GM12878 (cell line): ENCODE results near the gene ZNF385D. TPM values are rescaled to one million over a fixed set of nuclear protein-coding genes. Genes with fewer than 3 reads are reported as not detected.

Source experiments
- ATAC-seq: fragments of 200-7000 bp; cut with Tn5 transposase; 3 replicates; pipeline ENCODE4 v1.9.1; 2020; ENCODE audit warnings: mild to moderate bottlenecking, moderate library complexity
- BruUV-seq: library from RNA; stranded (reverse); fragments of 400-500 nt; replicated peaks from 2 replicates; lab custom pipeline; 2021; lab: Mats Ljungman, UMichigan
- CTCF ChIA-PET: fragments of 300-600 bp; sonication (Branson Sonifier 250); formaldehyde crosslinking; extraction: SDS; loops from one replicate; lab custom pipeline; 2021; ENCODE audit warnings: inconsistent platforms; lab: Yijun Ruan, JAX
- POLR2A ChIA-PET: fragments of 350-600 bp; formaldehyde crosslinking; extraction: SDS; loops from one replicate; lab custom pipeline; 2021; ENCODE audit warnings: inconsistent platforms; lab: Charles Lee
- RAD21 ChIA-PET: fragments of 300-600 bp; sonication (Branson Sonifier 250); formaldehyde crosslinking; loops from one replicate; lab custom pipeline; 2023; ENCODE audit warnings: antibody characterized with exemption; ENCODE audit not compliant: unreplicated experiment; lab: Charles Lee
- SMC1A ChIA-PET: fragments of 300-600 bp; sonication (Branson Sonifier 250); formaldehyde crosslinking; loops from one replicate; lab custom pipeline; 2023; ENCODE audit not compliant: unreplicated experiment, uncharacterized antibody; lab: Charles Lee
- DNase-seq: peaks from one replicate; pipeline ENCODE4 v3.0.0-alpha.2; 2011; ENCODE audit warnings: low read depth, low spot score
- FAIRE-seq: peaks from 3 replicates; lab custom pipeline; 2011; peaks lifted over from hg19 to GRCh38; lab: Jason Lieb, UNC
- H2AFZ ChIP-seq: 2 replicates; pipeline ENCODE4 v1.6.0; 2011; ENCODE audit warnings: low read depth, low read length, control low read depth; ENCODE audit not compliant: control insufficient read depth
- H3K27ac ChIP-seq: 2 replicates; pipeline ENCODE4 v1.5.1; 2011; ENCODE audit warnings: control low read depth; ENCODE audit not compliant: control insufficient read depth, insufficient read depth
- H3K27me3 ChIP-seq, 2 experiments: replicated peaks in 1 of 2; 2 replicates each; pipeline versions ENCODE4 v1.6.0 to v1.6.1; 2011; ENCODE audit warnings: low read length in 1 of 2; ENCODE audit not compliant: control insufficient read depth in 2 of 2, insufficient read depth in 2 of 2
- H3K36me3 ChIP-seq, 2 experiments: 2 replicates each; pipeline ENCODE4 v1.5.1; 2011; ENCODE audit warnings: low read length in 1 of 2; ENCODE audit not compliant: control insufficient read depth in 2 of 2, insufficient read depth in 2 of 2
- H3K4me1 ChIP-seq: 2 replicates; pipeline ENCODE4 v1.6.1; 2011; ENCODE audit warnings: mild to moderate bottlenecking, low read length, moderate library complexity, mixed read lengths; ENCODE audit not compliant: control insufficient read depth, insufficient read depth
- H3K4me2 ChIP-seq: 2 replicates; pipeline ENCODE4 v1.6.0; 2011; ENCODE audit warnings: control low read depth; ENCODE audit not compliant: control insufficient read depth, insufficient read depth
- H3K4me3 ChIP-seq: fragments of 200-600 bp; sonication (generic); 2 replicates; pipeline ENCODE4 v1.5.1; 2016
- H3K79me2 ChIP-seq: 2 replicates; pipeline ENCODE4 v1.6.0; 2011; ENCODE audit warnings: low read length; ENCODE audit not compliant: control insufficient read depth, insufficient read depth
- H3K9ac ChIP-seq: 2 replicates; pipeline ENCODE4 v1.8.0; 2011; ENCODE audit warnings: low read length, control low read depth, mixed read lengths; ENCODE audit not compliant: control insufficient read depth, insufficient read depth
- H3K9me3 ChIP-seq: replicated peaks from 3 replicates; pipeline ENCODE4 v1.5.1; 2011; ENCODE audit warnings: mild to moderate bottlenecking, low read length; ENCODE audit not compliant: control insufficient read depth, insufficient read depth
- H4K20me1 ChIP-seq: 2 replicates; pipeline ENCODE4 v1.6.0; 2011; ENCODE audit not compliant: control insufficient read depth, insufficient read depth
- CEBPB ChIP-seq, 2 experiments: fragments of 150-350 bp in 1 of 2; IDR thresholded peaks; 2 replicates each; pipeline ENCODE4 v1.6.1; 2012 to 2014; ENCODE audit warnings: low read depth in 2 of 2, low read length in 2 of 2, borderline replicate concordance in 1 of 2, inconsistent platforms in 1 of 2
- CUX1 ChIP-seq: IDR thresholded peaks from 2 replicates; pipeline ENCODE4 v1.6.1; 2012; ENCODE audit warnings: improper control_type of control experiment, low read depth, low read length; ENCODE audit not compliant: insufficient replicate concordance
- GABPA ChIP-seq: IDR thresholded peaks from 2 replicates; pipeline ENCODE4 v1.6.1; 2014; ENCODE audit warnings: antibody characterized with exemption, low read depth, mild to moderate bottlenecking, inconsistent platforms
- PAX8 ChIP-seq: fragments of 450-650 bp; IDR thresholded peaks from 2 replicates; pipeline ENCODE4 v1.6.1; 2017; ENCODE audit warnings: mild to moderate bottlenecking, moderate library complexity
- POU2F2 ChIP-seq: IDR thresholded peaks from 3 replicates; pipeline ENCODE4 v1.6.1; 2011; ENCODE audit warnings: low read depth, mild to moderate bottlenecking, low read length, borderline replicate concordance
- ZNF274 ChIP-seq: IDR thresholded peaks from one replicate; pipeline ENCODE4 v1.8.0; 2011; ENCODE audit not compliant: insufficient read length, insufficient read depth
- ZSCAN29 ChIP-seq: fragments of 450-650 bp; IDR thresholded peaks from 2 replicates; pipeline ENCODE4 v1.6.1; 2017; ENCODE audit warnings: mild to moderate bottlenecking, moderate library complexity
- WGBS: methylation state at CpG from one replicate; pipeline ENCODE4 v1.1.6; 2016; ENCODE audit warnings: low lambda C conversion rate; ENCODE audit not compliant: insufficient replicate concordance, insufficient coverage; ENCODE audit errors: missing lambda C conversion rate; 5-methylcytosine and 5-hydroxymethylcytosine counted together
- in situ Hi-C: fragments of 300-500 bp; cut with MboI; formaldehyde crosslinking; loops from 9 replicates; pipeline ENCODE4 v1.14.3; 2018; ENCODE audit warnings: mixed read lengths
- intact Hi-C: fragments of 100-400 bp; cut with micrococcal nuclease; formaldehyde crosslinking; loops from one replicate; pipeline ENCODE4 v1.14.2; 2022; ENCODE audit not compliant: unreplicated experiment
- polyA plus RNA-seq, 11 experiments: library from polyadenylated mRNA; depleted of rRNA in 4 of 11; unstranded in 6 of 11; stranded (reverse) in 5 of 11; fragments of >200 nt; fragmentation: Nextera tagmentation in 4 of 11; fragmentation: Illumina TruSeq in 1 of 11; extraction: Ambion mirVana in 4 of 11; extraction: Trizol in 1 of 11; gene quantifications; 1 replicate in 1 of 11; 2 replicates in 10 of 11; pipeline versions ENCODE4 v1.2.1 to v1.2.3, GENCODE V29; 2011 to 2016; ENCODE audit warnings: inconsistent platforms in 2 of 11, missing spikeins in 2 of 11, low read depth in 1 of 11
- total RNA-seq, 4 experiments: library from RNA; depleted of rRNA in 3 of 4; stranded (reverse); fragments of >200 nt in 3 of 4; fragmentation: Illumina TruSeq in 1 of 4; extraction: Trizol in 1 of 4; gene quantifications; 2 replicates each; pipeline versions ENCODE4 v1.2.1 to v1.2.3, GENCODE V29; 2013 to 2021
- TF ChIP-seq, protein P1 (sequence below): IDR thresholded peaks from 2 replicates; pipeline ENCODE4 v1.6.1; 2011; ENCODE audit warnings: borderline replicate concordance, low read depth, mild to moderate bottlenecking, moderate library complexity, low read length; ENCODE audit not compliant: insufficient read depth, poor library complexity, severe bottlenecking

The ZNF385D gene
- total and polyA plus RNA-seq, 10 of the 15 experiments (the other 5 are each of a cell fraction or from before 2014, with no cell fraction given): 0.01 to 0.62 (median 0.18) TPM; not detected in 5

GRCh38 chr3:21564531-21564930 is 186.5 kb downstream of the ZNF385D start:
- in situ Hi-C loops: no loop called here
- Histone ChIP-seq H3K27ac (no peak overlapping the region), H3K79me2 (no peaks in the 10 kb centered on the region), H2AFZ (no peak overlapping the region), H3K27me3 (no peaks in the 10 kb centered on the region), H3K9me3 (no peaks in the 10 kb centered on the region), H3K36me3 (no peaks in the 10 kb centered on the region), H3K4me3 (no peak overlapping the region), H3K4me1 (no peaks in the 10 kb centered on the region), H4K20me1 (no peaks in the 10 kb centered on the region), H3K9ac (no peak overlapping the region), H3K4me2 (no peak overlapping the region)
- TF ChIP-seq POU2F2: no peak
- TF ChIP-seq PAX8: no peak
- no peak for TF ChIP-seq ZNF274
- TF ChIP-seq CUX1: no peak
- TF ChIP-seq, protein P1, sequence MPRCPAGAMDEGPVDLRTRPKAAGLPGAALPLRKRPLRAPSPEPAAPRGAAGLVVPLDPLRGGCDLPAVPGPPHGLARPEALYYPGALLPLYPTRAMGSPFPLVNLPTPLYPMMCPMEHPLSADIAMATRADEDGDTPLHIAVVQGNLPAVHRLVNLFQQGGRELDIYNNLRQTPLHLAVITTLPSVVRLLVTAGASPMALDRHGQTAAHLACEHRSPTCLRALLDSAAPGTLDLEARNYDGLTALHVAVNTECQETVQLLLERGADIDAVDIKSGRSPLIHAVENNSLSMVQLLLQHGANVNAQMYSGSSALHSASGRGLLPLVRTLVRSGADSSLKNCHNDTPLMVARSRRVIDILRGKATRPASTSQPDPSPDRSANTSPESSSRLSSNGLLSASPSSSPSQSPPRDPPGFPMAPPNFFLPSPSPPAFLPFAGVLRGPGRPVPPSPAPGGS: no peak
- TF ChIP-seq ZSCAN29: no peak
- TF ChIP-seq CEBPB (IDR thresholded peaks at IDR 0.05; ENCODE audit: borderline replicate concordance in 1 of 2, low read depth in 2 of 2, low read length in 2 of 2): no peak
- no peak for TF ChIP-seq GABPA
- no TSS peak for BruUV-seq
- 13% methylated on average over 3 of the region's 3 CpGs for WGBS
- FAIRE-seq: no peak
- POLR2A ChIA-PET: no interaction called here
- SMC1A ChIA-PET: no interaction called here
- no peak for ATAC-seq
- RAD21 ChIA-PET: no interaction called here
- intact Hi-C loops: no loop called here
- CTCF ChIA-PET: no interaction called here
- DNase-seq: no peak
